ENCODE results near the gene LBP.

- TF ChIP-seq EZH2phosphoT487 (IDR thresholded peaks at IDR 0.05; ENCODE audit: low read length) (no peak), EZH2 (optimal IDR thresholded peaks at IDR 0.05; ENCODE audit: low read depth, low read length) (no peak)
These were observed 77.3 kb downstream of the LBP start for GRCh38 chr20:38423541-38423940.

Measured in MM.1S (cell line).